Keratinocyte (primary cell): ENCODE data around the gene L3MBTL4. TPM values are rescaled to one million over a fixed set of nuclear protein-coding genes. Genes with fewer than 3 reads are reported as not detected.

Experiments
- DNase-seq: peaks from one replicate; pipeline ENCODE4 v3.0.0-alpha.2; 2011; ENCODE audit warnings: low read depth, missing footprints, low spot score
- FAIRE-seq: peaks from 2 replicates; lab custom pipeline; 2011; peaks lifted over from hg19 to GRCh38; lab: Jason Lieb, UNC
- H2AFZ ChIP-seq: 2 replicates; pipeline ENCODE4 v1.6.0; 2012; ENCODE audit warnings: low read length, control low read depth, inconsistent platforms; ENCODE audit not compliant: control insufficient read depth
- H3K27ac ChIP-seq: 2 replicates; pipeline ENCODE4 v1.5.1; 2011; ENCODE audit warnings: low read length; ENCODE audit not compliant: control insufficient read depth, insufficient read depth
- H3K27me3 ChIP-seq: 3 replicates; pipeline ENCODE4 v1.6.0; 2011; ENCODE audit warnings: low read length; ENCODE audit not compliant: control insufficient read depth, insufficient read depth; ENCODE audit errors: extremely low read depth
- H3K36me3 ChIP-seq, 2 experiments: 2 replicates in 1 of 2; 3 replicates in 1 of 2; pipeline ENCODE4 v1.5.1; 2011; ENCODE audit warnings: low read length in 2 of 2, mild to moderate bottlenecking in 1 of 2; ENCODE audit not compliant: control insufficient read depth in 2 of 2, insufficient read depth in 2 of 2; ENCODE audit errors: extremely low read depth in 1 of 2
- H3K4me1 ChIP-seq: 3 replicates; pipeline ENCODE4 v1.5.1; 2011; ENCODE audit warnings: low read length; ENCODE audit not compliant: control insufficient read depth, insufficient read depth; ENCODE audit errors: extremely low read depth
- H3K4me2 ChIP-seq: 3 replicates; pipeline ENCODE4 v1.6.0; 2011; ENCODE audit warnings: low read depth, low read length; ENCODE audit not compliant: control insufficient read depth, insufficient read depth; ENCODE audit errors: extremely low read depth
- H3K4me3 ChIP-seq, 3 experiments: fragments of 200-600 bp in 1 of 3; sonication (generic) in 1 of 3; 2 replicates in 2 of 3; 3 replicates in 1 of 3; pipeline ENCODE4 v1.5.1; 2011 to 2016; ENCODE audit warnings: low read length in 3 of 3, mild to moderate bottlenecking in 3 of 3, control low read depth in 2 of 3, inconsistent platforms in 1 of 3, low read depth in 1 of 3, mixed read lengths in 1 of 3, mixed run types in 1 of 3, moderate library complexity in 1 of 3; ENCODE audit not compliant: control insufficient read depth in 2 of 3, insufficient read depth in 2 of 3; ENCODE audit errors: extremely low read depth in 1 of 3
- H3K79me2 ChIP-seq: 2 replicates; pipeline ENCODE4 v1.6.0; 2012; ENCODE audit warnings: low read length; ENCODE audit not compliant: control insufficient read depth, insufficient read depth
- H3K9ac ChIP-seq: 3 replicates; pipeline ENCODE4 v1.6.0; 2011; ENCODE audit warnings: low read length; ENCODE audit not compliant: control insufficient read depth, insufficient read depth; ENCODE audit errors: extremely low read depth
- H3K9me1 ChIP-seq: 3 replicates; pipeline ENCODE4 v1.6.0; 2011; ENCODE audit warnings: low read length; ENCODE audit not compliant: control insufficient read depth, insufficient read depth; ENCODE audit errors: extremely low read depth
- H3K9me3 ChIP-seq: 2 replicates; pipeline ENCODE4 v1.5.1; 2012; ENCODE audit warnings: low read depth, low read length; ENCODE audit not compliant: control insufficient read depth
- H4K20me1 ChIP-seq: 3 replicates; pipeline ENCODE4 v1.6.0; 2011; ENCODE audit warnings: low read length; ENCODE audit not compliant: control insufficient read depth, insufficient read depth; ENCODE audit errors: extremely low read depth
- CTCF ChIP-seq, 3 experiments: IDR thresholded peaks in 1 of 3; conservative IDR thresholded peaks in 1 of 3; optimal IDR thresholded peaks in 1 of 3; 2 replicates in 2 of 3; 3 replicates in 1 of 3; pipeline versions ENCODE3 to v1.5.1; 2011; ENCODE audit warnings: low read length in 3 of 3, mild to moderate bottlenecking in 3 of 3, moderate library complexity in 2 of 3, control low read depth in 1 of 3, inconsistent platforms in 1 of 3; ENCODE audit not compliant: insufficient read depth in 2 of 3; ENCODE audit errors: extremely low read depth in 1 of 3
- EZH2 ChIP-seq: IDR thresholded peaks from one replicate; pipeline ENCODE4 v1.6.1; 2012; ENCODE audit warnings: inconsistent platforms, mild to moderate bottlenecking, low read length, moderate library complexity
- dilution Hi-C: fragments of 300-500 bp; cut with MboI; formaldehyde crosslinking; loops from one replicate; pipeline ENCODE4 v1.7.0; 2020; ENCODE audit warnings: low sequenced_read_pairs; ENCODE audit not compliant: extremely low pct_ligation_motif_present
- polyA plus RNA-seq, 5 experiments: library from polyadenylated mRNA; depleted of rRNA in 3 of 5; stranded (reverse) in 3 of 5; stranded (forward) in 1 of 5; unstranded in 1 of 5; fragments of >200 nt; gene quantifications; 1 replicate in 1 of 5; 2 replicates in 3 of 5; 3 replicates in 1 of 5; pipeline versions ENCODE4 v1.2.1 to v1.2.3, GENCODE V29; 2011 to 2012; ENCODE audit warnings: missing spikeins in 2 of 5, low read depth in 1 of 5, low replicate concordance in 1 of 5

Gene L3MBTL4
- polyA plus RNA-seq, 1 donor (not counting 4 experiments of a cell fraction or from before 2014, with no cell fraction given), result 0.17 TPM

GRCh38 chr18:6155707-6156106, 259.0 kb downstream of the L3MBTL4 start:
- Histone ChIP-seq H3K4me1 (no peaks in the 10 kb centered on the region), H3K9me3 (no peaks in the 10 kb centered on the region), H3K27me3 (no peaks in the 10 kb centered on the region), H3K9ac (no peak overlapping the region), H3K4me2 (no peak overlapping the region), H3K9me1 (no peaks in the 10 kb centered on the region), H4K20me1 (no peaks in the 10 kb centered on the region), H2AFZ (no peak overlapping the region), H3K4me3 (no peak overlapping the region), H3K36me3 (no peaks in the 10 kb centered on the region), H3K27ac (no peak overlapping the region), H3K79me2 (no peaks in the 10 kb centered on the region)
- dilution Hi-C loops, result loop anchor here (5.0 kb wide), 1 partner anchor 42 kb away; no protein-coding TSS in a partner anchor
- DNase-seq (no peak), FAIRE-seq (no peak)
- no peak for TF ChIP-seq EZH2
- TF ChIP-seq CTCF (optimal IDR thresholded peaks at IDR 0.05 in 1 of 3, IDR thresholded peaks at IDR 0.05 in 1 of 3, conservative IDR thresholded peaks at IDR 0.05 in 1 of 3; ENCODE audit: extremely low read depth in 1 of 3, insufficient read depth in 2 of 3, low read length in 3 of 3), result no peak

GRCh38 chr18:6150430-6150829, 264.3 kb downstream of the L3MBTL4 start:
- dilution Hi-C loops, result no loop called here
- DNase-seq (no peak), FAIRE-seq (no peak)
- H3K9ac ChIP-seq, result no peak overlapping the region
- H3K4me1 ChIP-seq, result no peaks in the 10 kb centered on the region
- no peak overlapping the region for H3K4me2 ChIP-seq
- no peak overlapping the region for H3K27ac ChIP-seq
- TF ChIP-seq EZH2, result no peak
- TF ChIP-seq CTCF (optimal IDR thresholded peaks at IDR 0.05 in 1 of 3, IDR thresholded peaks at IDR 0.05 in 1 of 3, conservative IDR thresholded peaks at IDR 0.05 in 1 of 3; ENCODE audit: extremely low read depth in 1 of 3, insufficient read depth in 2 of 3, low read length in 3 of 3), result no peak
- H3K9me1 ChIP-seq, result no peaks in the 10 kb centered on the region
- no peaks in the 10 kb centered on the region for H3K27me3 ChIP-seq
- H2AFZ ChIP-seq, result no peak overlapping the region
- no peaks in the 10 kb centered on the region for H3K36me3 ChIP-seq
- H3K9me3 ChIP-seq, result no peaks in the 10 kb centered on the region
- H4K20me1 ChIP-seq, result no peaks in the 10 kb centered on the region
- H3K4me3 ChIP-seq, result no peak overlapping the region
- H3K79me2 ChIP-seq, result no peaks in the 10 kb centered on the region
